T-helper 17 cell (primary cell): ENCODE results near the gene POLD2. TPM values are rescaled to one million over a fixed set of nuclear protein-coding genes. Genes with fewer than 3 reads are reported as not detected.
A peak's percentile ranks its signal among the peaks of the same experiment; 100 is the strongest.

Experiments used
- ATAC-seq: fragments of 150-1000 bp; cut with Tn5 transposase; 2 replicates; pipeline ENCODE4 v1.10.0; 2021; ENCODE audit warnings: mild to moderate bottlenecking, moderate library complexity
- DNase-seq, 3 donors: peaks; one replicate each; pipeline versions ENCODE4 v3.0.0 to v3.0.0-alpha.2; 2020 to 2021
- H3K9me3 ChIP-seq: one replicate; pipeline ENCODE4 v1.7.0; 2013; ENCODE audit warnings: low read length, mild to moderate bottlenecking; ENCODE audit not compliant: control insufficient read depth, poor library complexity, severe bottlenecking
- H3K27ac Mint-ChIP-seq: one replicate; pipeline ENCODE4 v1.8.0; 2022; ENCODE audit warnings: mild to moderate bottlenecking, moderate library complexity, mixed read lengths
- H3K27me3 Mint-ChIP-seq: one replicate; pipeline ENCODE4 v1.8.0; 2022; ENCODE audit warnings: mixed read lengths
- H3K36me3 Mint-ChIP-seq: one replicate; pipeline ENCODE4 v1.8.0; 2022; ENCODE audit warnings: low read depth, mixed read lengths
- H3K4me1 Mint-ChIP-seq: one replicate; pipeline ENCODE4 v1.8.0; 2022; ENCODE audit warnings: mild to moderate bottlenecking, mixed read lengths
- H3K4me3 Mint-ChIP-seq: one replicate; pipeline ENCODE4 v1.8.0; 2022; ENCODE audit warnings: mild to moderate bottlenecking, moderate library complexity, mixed read lengths
- total RNA-seq, 4 donors: library from RNA in 2 of 4; stranded (reverse) in 2 of 4; gene quantifications; one replicate each; pipeline ENCODE4 v1.2.3 and lab custom pipeline; 2022 to 2026

The POLD2 gene
- total RNA-seq, 2 donors from 2014 or later, result 46.3 to 53.3 TPM

DNA sequence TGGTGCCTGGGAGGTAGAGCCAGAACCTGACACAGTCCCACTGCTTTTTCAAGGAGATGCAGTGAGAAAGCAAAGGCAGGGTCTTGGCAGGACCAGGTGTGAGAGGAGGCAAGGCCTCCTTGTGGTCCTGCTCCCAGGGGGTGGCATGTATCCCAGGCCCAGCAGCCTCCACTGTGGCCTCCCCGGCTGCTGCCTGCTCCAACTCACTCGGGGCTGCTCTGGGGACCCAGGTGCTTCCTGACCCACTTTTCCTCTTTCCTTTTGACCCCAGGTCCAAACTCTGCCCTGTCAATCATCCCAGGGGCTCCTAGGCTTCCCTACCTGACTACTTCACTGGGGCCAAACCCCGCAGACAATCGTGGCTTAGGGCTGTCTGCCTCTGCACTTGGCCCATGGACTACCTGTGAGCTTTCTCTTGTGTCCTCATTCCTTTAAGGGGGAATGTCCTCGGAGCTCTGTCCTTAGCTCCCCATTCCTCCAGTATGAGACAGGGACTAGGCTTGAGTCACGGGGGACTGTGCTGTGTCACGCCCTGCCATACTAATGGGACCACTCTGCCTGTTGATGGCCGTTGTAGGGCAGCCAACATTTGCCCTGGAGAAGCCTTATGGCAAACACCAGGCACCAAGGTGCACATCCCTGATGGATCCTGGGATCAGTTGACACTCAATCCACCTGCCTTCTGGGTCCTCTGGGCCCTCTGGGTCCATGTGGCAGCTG is 20.3 kb downstream of the POLD2 start:
- ATAC-seq (no peak), DNase-seq (no peak)
- peaks cover 7% of the 10 kb centered on the region for H3K4me1 Mint-ChIP-seq
- H3K27ac Mint-ChIP-seq, result no peak overlapping the region
- peaks cover 5% of the 10 kb centered on the region for H3K36me3 Mint-ChIP-seq
- H3K9me3 ChIP-seq, result no peaks in the 10 kb centered on the region
- H3K27me3 Mint-ChIP-seq, result peaks cover 37% of the 10 kb centered on the region
- H3K4me3 Mint-ChIP-seq, result peak overlapping the region; percentile 78

DNA sequence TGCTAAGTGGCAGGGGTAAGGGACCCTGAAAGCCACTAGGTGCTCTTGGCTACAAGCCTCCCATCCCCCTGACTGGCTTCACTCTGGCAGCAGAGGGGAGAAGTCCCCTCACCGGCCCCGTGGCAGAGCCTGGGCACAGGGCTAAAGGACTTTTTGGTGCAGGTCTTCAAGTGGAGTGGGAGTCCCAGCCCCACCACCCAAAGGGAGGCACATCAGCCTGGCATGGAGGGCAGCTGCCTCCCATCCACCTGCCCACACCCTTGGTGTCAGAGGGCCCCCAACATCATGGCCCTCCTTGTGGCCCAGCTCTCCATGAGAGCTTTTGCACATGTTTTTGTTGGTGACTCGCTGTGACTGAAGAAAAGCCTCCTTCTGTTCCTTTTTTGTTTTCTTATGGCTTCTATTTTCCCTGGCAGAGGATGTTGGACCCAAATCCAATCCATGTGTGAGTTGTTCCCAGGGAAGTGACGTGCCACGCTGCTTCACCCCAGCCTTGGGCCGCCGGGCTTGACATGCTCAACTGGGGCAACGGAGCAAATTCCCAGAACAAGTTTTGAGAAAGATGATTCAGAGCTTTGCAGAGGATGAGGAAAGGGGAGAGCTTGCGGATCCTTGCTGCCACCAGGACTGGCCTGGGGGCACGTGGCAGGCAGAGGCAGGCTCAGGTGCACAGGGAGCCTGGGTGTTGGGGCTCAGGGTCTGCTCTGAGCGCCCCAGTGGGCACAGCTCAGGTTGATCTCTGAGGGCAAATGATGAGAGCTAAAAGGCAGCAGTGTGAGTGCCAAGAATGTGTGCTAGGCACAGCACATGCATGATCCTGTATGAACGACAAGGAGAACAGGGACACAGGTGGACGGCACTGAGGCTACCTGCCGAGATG is 21.1 kb downstream of the POLD2 start:
- DNase-seq (no peak), ATAC-seq (no peak)
- H3K9me3 ChIP-seq, result no peaks in the 10 kb centered on the region
- H3K27me3 Mint-ChIP-seq, result peaks cover 37% of the 10 kb centered on the region
- H3K27ac Mint-ChIP-seq, result no peak overlapping the region
- peaks cover 5% of the 10 kb centered on the region for H3K36me3 Mint-ChIP-seq
- H3K4me1 Mint-ChIP-seq, result peaks cover 7% of the 10 kb centered on the region
- no peak overlapping the region for H3K4me3 Mint-ChIP-seq

GRCh38 chr7:44101303-44101965 is 21.9 kb downstream of the POLD2 start:
- DNase-seq, result no peak
- H3K4me3 Mint-ChIP-seq, result no peak overlapping the region
- peaks cover 5% of the 10 kb centered on the region for H3K36me3 Mint-ChIP-seq
- no peak overlapping the region for H3K27ac Mint-ChIP-seq
- H3K4me1 Mint-ChIP-seq, result peaks cover 13% of the 10 kb centered on the region
- peaks cover 43% of the 10 kb centered on the region for H3K27me3 Mint-ChIP-seq
- ATAC-seq, result no peak
- no peaks in the 10 kb centered on the region for H3K9me3 ChIP-seq

DNA sequence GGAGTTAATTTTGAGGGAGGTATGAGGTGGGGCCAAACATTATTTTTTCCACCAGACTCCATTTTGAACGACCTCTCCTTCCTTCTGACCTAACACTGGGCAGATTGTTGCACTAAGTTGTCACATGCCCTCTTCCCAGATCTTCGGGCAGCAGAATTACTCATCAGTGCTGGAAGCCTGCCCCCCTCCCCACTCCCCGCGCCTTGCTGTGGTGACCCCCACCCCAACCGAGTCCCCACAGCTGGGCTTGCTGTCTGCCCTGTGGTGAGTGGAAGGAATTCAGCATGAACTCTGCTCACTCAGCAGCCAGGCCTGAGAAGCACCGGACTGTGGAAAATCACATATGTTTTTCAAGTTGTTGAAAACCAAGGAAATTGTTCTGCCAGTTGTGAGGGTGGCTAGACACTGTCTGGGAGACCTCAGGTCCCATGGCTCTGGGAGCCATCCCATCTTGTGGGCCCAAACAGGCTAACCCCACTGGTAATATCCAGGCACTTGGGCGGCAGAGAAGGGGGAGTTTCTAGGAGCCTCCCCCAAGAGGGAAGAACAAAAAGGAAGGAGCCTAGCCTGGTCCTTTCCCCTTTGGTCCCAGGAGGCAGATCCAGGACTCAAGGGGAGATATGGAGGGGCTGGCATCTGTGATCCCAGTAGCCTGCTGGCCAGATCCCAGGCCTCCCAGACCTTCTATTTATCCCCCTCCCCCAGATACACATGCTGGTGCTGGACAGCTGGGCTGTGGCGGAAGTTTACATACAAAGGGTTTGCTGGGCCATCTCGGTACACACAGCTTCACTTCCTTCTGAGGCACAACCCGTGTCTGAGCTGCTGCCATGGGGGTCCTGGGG is 22.7 kb downstream of the POLD2 start:
- H3K4me1 Mint-ChIP-seq, result peaks cover 10% of the 10 kb centered on the region
- peaks cover 37% of the 10 kb centered on the region for H3K27me3 Mint-ChIP-seq
- ATAC-seq, result no peak
- H3K4me3 Mint-ChIP-seq, result no peak overlapping the region
- H3K9me3 ChIP-seq, result no peaks in the 10 kb centered on the region
- no peak for DNase-seq
- no peak overlapping the region for H3K27ac Mint-ChIP-seq
- peaks cover 2% of the 10 kb centered on the region for H3K36me3 Mint-ChIP-seq

DNA sequence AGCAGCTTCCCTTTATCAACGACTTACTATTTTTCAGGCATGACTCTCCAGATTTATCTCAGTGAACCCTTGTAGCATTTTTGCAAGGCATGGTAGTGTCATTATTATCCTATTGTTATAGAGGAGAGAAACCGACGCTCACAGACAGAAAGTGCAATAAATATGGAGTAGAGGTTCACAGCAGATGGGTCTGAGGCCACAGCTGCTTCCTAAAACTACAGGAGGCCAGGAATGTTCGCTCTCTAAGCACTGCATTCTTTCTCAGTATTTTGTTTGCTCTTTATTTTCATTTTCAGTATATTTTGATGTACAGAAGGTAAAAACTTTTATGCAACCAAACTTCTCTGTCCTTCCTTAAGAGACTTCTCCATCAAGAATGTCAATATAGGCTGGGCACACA is 23.7 kb downstream of the POLD2 start:
- Mint-ChIP-seq H3K27me3 (peaks cover 29% of the 10 kb centered on the region), H3K4me1 (peaks cover 9% of the 10 kb centered on the region), H3K4me3 (no peak overlapping the region), H3K27ac (no peak overlapping the region), H3K36me3 (no peaks in the 10 kb centered on the region)
- DNase-seq (no peak), ATAC-seq (no peak)
- H3K9me3 ChIP-seq, result no peaks in the 10 kb centered on the region

DNA sequence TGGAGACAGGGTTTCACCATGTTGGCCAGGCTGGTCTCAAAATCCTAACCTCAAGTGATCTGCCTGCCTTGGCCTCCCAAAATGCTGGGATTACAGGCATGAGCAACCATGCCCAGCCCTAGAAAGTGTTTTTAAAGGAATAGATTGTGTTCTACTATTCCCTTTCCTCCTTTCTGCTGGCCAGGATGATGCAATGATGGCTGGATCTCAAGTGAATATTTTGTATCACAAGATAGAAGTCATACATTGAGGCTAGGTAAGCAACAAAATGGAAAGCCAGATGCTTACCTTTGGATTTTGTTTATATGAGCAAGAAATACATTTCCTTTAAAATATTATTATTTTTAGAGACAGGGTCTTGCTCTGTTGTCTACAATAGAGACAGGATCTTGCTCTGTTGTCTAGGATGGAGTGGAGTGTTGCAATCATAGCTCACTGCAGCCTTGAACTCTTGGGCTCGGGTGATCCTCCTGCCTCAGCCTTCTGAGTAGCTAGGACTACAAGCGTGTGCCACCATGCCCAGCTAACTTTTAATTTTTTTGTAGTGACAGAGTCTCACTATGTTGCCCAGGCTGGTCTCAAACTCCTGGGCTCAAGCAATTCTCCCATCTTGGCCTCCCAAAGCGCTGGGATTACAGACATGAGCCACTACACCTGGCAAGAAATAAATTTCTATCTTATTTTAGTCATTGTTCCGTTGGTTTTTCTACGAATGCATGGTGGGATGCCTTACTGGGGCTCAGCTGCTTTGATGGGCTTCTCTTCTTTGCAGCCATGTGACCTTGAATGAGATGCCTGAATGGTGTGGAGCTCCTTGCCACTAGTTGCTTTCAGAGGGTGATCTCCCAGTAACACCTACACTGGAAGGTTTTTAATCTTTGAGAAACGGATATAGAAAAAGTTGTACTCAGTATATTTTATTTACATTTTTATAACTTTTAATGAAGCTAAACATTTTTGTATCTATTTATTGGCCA is 25.0 kb downstream of the POLD2 start:
- Mint-ChIP-seq H3K4me1 (peaks cover 10% of the 10 kb centered on the region), H3K36me3 (no peaks in the 10 kb centered on the region), H3K27me3 (peaks cover 27% of the 10 kb centered on the region), H3K4me3 (no peak overlapping the region), H3K27ac (no peak overlapping the region)
- no peaks in the 10 kb centered on the region for H3K9me3 ChIP-seq
- ATAC-seq, result no peak
- DNase-seq, result no peak

DNA sequence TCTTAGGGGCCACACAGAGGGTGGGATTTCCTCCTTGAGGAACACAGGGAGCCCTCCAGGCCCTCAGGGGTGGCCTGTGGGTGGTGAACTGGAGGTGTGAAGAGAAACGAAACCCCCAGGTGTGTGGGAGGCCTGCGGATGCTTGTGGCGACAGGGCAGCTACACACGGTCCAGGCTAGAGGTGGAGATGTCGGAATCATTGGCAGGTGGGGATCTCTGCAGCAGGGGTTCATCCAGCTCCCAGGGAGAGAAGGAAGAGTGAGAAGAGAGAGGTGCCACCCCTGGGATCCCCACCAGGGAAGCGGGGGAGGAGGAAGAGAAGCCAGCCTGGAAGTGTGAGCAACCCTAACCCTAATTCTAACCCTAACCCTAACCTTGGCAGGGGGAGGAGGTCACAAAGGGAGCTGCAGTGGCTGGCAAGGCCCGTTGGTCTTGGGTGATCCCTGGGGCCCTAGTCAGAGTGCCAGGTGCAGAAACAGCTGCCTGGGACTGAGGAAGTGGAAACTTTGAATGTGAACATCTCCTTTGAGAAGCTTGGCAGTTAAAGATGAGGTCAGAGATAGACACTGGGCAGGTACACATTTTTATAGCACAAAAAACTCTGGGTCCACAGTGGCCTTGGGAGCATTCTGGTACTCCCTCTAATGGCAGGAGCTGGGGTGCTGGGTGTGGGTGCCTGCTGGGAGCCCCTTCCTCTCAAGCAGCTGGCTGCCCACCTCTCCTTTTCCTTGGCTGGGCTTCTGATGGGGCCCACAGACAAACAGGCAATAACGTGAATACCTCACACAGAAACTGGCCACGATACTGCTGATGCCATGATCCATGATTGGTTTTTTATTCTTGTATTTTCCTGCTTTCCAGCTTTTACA is 26.1 kb downstream of the POLD2 start:
- Mint-ChIP-seq H3K4me3 (no peak overlapping the region), H3K27ac (peak overlapping the region; percentile 65)

GRCh38 chr7:44096326-44096881 is 26.9 kb downstream of the POLD2 start:
- peaks cover 13% of the 10 kb centered on the region for H3K27me3 Mint-ChIP-seq
- peak overlapping the region; percentile 65 for H3K27ac Mint-ChIP-seq

More for the DNA sequence above, 26.1 kb downstream of the POLD2 start:
- Mint-ChIP-seq H3K4me1 (peaks cover 10% of the 10 kb centered on the region), H3K27me3 (peaks cover 16% of the 10 kb centered on the region), H3K36me3 (no peaks in the 10 kb centered on the region)
- ATAC-seq, result peak; percentile 32
- no peaks in the 10 kb centered on the region for H3K9me3 ChIP-seq
- no peak for DNase-seq

GRCh38 chr7:44095781-44096180 is 27.6 kb downstream of the POLD2 start:
- Mint-ChIP-seq H3K27me3 (peaks cover 16% of the 10 kb centered on the region), H3K27ac (no peak overlapping the region), H3K4me3 (no peak overlapping the region), H3K4me1 (peaks cover 10% of the 10 kb centered on the region), H3K36me3 (no peaks in the 10 kb centered on the region)
- no peaks in the 10 kb centered on the region for H3K9me3 ChIP-seq
- ATAC-seq (no peak), DNase-seq (no peak)

More at GRCh38 chr7:44096326-44096881, 26.9 kb downstream of the POLD2 start:
- no peak for DNase-seq
- no peak for ATAC-seq
- Mint-ChIP-seq H3K36me3 (no peaks in the 10 kb centered on the region), H3K4me1 (peaks cover 10% of the 10 kb centered on the region), H3K4me3 (no peak overlapping the region)
- no peaks in the 10 kb centered on the region for H3K9me3 ChIP-seq

- H3K27ac Mint-ChIP-seq, result no peak overlapping the region
- peaks cover 15% of the 10 kb centered on the region for H3K27me3 Mint-ChIP-seq
- H3K4me3 Mint-ChIP-seq, result peak overlapping the region; percentile 28
- DNase-seq (no peak), ATAC-seq (no peak)
- no peaks in the 10 kb centered on the region for H3K9me3 ChIP-seq
- H3K36me3 Mint-ChIP-seq, result no peaks in the 10 kb centered on the region
- H3K4me1 Mint-ChIP-seq, result peaks cover 10% of the 10 kb centered on the region
These were observed 28.3 kb downstream of the POLD2 start for GRCh38 chr7:44094883-44095592.
